SK-N-SH treated with all-trans-retinoic acid at 6 μM for 48 hours (cell line): ENCODE data around the gene UNCX.
"Not testable (repeated sequence)": the region's sequence is repeated elsewhere in the genome, so short reads cannot be mapped to it uniquely, and the experiment has no call there.

Experiments
- PPARA ChIP-seq: fragments of 250-450 bp; sonication (Bioruptor Pico); IDR thresholded peaks from 2 replicates; pipeline ENCODE4 v1.5.0; 2020; ENCODE audit warnings: mild to moderate bottlenecking, borderline replicate concordance
- SNAI2 ChIP-seq: fragments of 250-450 bp; sonication (Bioruptor Pico); IDR thresholded peaks from 2 replicates; pipeline ENCODE4 v1.5.0; 2020; ENCODE audit warnings: mild to moderate bottlenecking, moderate library complexity

GRCh38 chr7:1205742-1206141 lies 26.9 kb upstream of the UNCX start:
- not testable (repeated sequence) for TF ChIP-seq PPARA, SNAI2 (CRISPR knock-in tag)
